Uterus (tissue), 4 donors: ENCODE measurements around the gene FAM187B. TPM values are rescaled to one million over a fixed set of nuclear protein-coding genes. Genes with fewer than 3 reads are reported as not detected.
A peak's percentile ranks its signal among the peaks of the same experiment; 100 is the strongest.

Experiments used
- DNase-seq, 2 donors: peaks; one replicate each; pipeline ENCODE4 v3.0.0-alpha.2; 2019 to 2020
- H3K27ac ChIP-seq, 2 donors: fragments of 200-600 bp; sonication (generic); 1 replicate in 1 of 2; 2 replicates in 1 of 2; pipeline ENCODE4 v1.5.1; 2016 to 2018
- H3K27me3 ChIP-seq, 2 donors: fragments of 200-600 bp; sonication (generic); one replicate each; pipeline ENCODE4 v1.5.1; 2018 to 2019; ENCODE audit warnings: control low read depth in 1 of 2
- H3K36me3 ChIP-seq, 2 donors: fragments of 200-600 bp; sonication (generic); one replicate each; pipeline ENCODE4 v1.5.1; 2019; ENCODE audit warnings: control low read depth in 1 of 2
- H3K4me1 ChIP-seq, 2 donors: fragments of 200-600 bp; sonication (generic); one replicate each; pipeline ENCODE4 v1.5.1; 2018 to 2019; ENCODE audit warnings: control low read depth in 1 of 2
- H3K4me3 ChIP-seq, 2 donors: fragments of 200-600 bp; sonication (generic); 1 replicate in 1 of 2; 2 replicates in 1 of 2; pipeline ENCODE4 v1.5.1; 2018 to 2019; ENCODE audit warnings: mild to moderate bottlenecking in 1 of 2
- H3K9me3 ChIP-seq, 2 donors: fragments of 200-600 bp; sonication (generic); one replicate each; pipeline ENCODE4 v1.5.1; 2019; ENCODE audit warnings: control low read depth in 1 of 2
- CTCF ChIP-seq, 4 experiments: fragments of 200-600 bp in 2 of 4; fragments of 450-650 bp in 2 of 4; sonication (generic) in 2 of 4; IDR thresholded peaks; one replicate each; pipeline ENCODE4 v1.5.1; 2016 to 2019; ENCODE audit warnings: antibody characterized with exemption in 4 of 4, mild to moderate bottlenecking in 2 of 4, moderate library complexity in 1 of 4
- POLR2A ChIP-seq, 2 donors: fragments of 450-650 bp; IDR thresholded peaks; one replicate each; pipeline ENCODE4 v1.6.1; 2016; ENCODE audit warnings: antibody characterized with exemption in 2 of 2, mild to moderate bottlenecking in 1 of 2, moderate library complexity in 1 of 2
- intact Hi-C: fragments of 100-400 bp; cut with DNase I; formaldehyde crosslinking; loops from one replicate; pipeline ENCODE4 v1.15.1; 2023; ENCODE audit warnings: low total_unique reads
- total RNA-seq, 4 donors: library from RNA; depleted of rRNA in 3 of 4; stranded (reverse); fragments of >200 nt in 3 of 4; gene quantifications; one replicate each; pipeline versions ENCODE4 v1.1.0 to v1.2.4, GENCODE V29; 2014 to 2023
- donor health status: DM: yes; HTN: yes; CAD: no.

Gene FAM187B
- total RNA-seq, 4 donors from 2014 or later: 0.21 TPM; not detected in 3

- H3K4me1 ChIP-seq: peaks cover 0 to 4% of the 10 kb centered on the region in 2 donors
- no peak for TF ChIP-seq POLR2A (IDR thresholded peaks at IDR 0.05)
- TF ChIP-seq CTCF (IDR thresholded peaks at IDR 0.05): no peak
- H3K27me3 ChIP-seq: no peaks in the 10 kb centered on the region
- H3K36me3 ChIP-seq: no peaks in the 10 kb centered on the region
- H3K9me3 ChIP-seq: no peaks in the 10 kb centered on the region
- no peak overlapping the region for H3K4me3 ChIP-seq
- no peak overlapping the region for H3K27ac ChIP-seq
- DNase-seq: no peak
- intact Hi-C loops: no loop called here
Observed at GRCh38 chr19:35272954-35273649, 44.6 kb upstream of the FAM187B start.

GRCh38 chr19:35272122-35272719, 43.7 kb upstream of the FAM187B start:
- H3K4me3 ChIP-seq: no peak overlapping the region
- H3K36me3 ChIP-seq: no peaks in the 10 kb centered on the region
- DNase-seq: no peak
- H3K9me3 ChIP-seq: no peaks in the 10 kb centered on the region
- TF ChIP-seq CTCF (IDR thresholded peaks at IDR 0.05) (no peak), POLR2A (IDR thresholded peaks at IDR 0.05) (no peak)
- H3K27ac ChIP-seq: no peak overlapping the region
- H3K4me1 ChIP-seq: peaks cover 0 to 4% of the 10 kb centered on the region in 2 donors
- intact Hi-C loops: no loop called here
- H3K27me3 ChIP-seq: no peaks in the 10 kb centered on the region

GRCh38 chr19:35271546-35271945, 43.0 kb upstream of the FAM187B start:
- Histone ChIP-seq H3K9me3 (no peaks in the 10 kb centered on the region), H3K4me1 (peaks cover 0 to 4% of the 10 kb centered on the region in 2 donors), H3K36me3 (no peaks in the 10 kb centered on the region), H3K4me3 (no peak overlapping the region), H3K27me3 (no peaks in the 10 kb centered on the region), H3K27ac (no peak overlapping the region)
- DNase-seq: no peak
- intact Hi-C loops: no loop called here
- TF ChIP-seq CTCF (IDR thresholded peaks at IDR 0.05): no peak
- no peak for TF ChIP-seq POLR2A (IDR thresholded peaks at IDR 0.05)

GRCh38 chr19:35270381-35270811, 41.9 kb upstream of the FAM187B start:
- H3K9me3 ChIP-seq: no peaks in the 10 kb centered on the region
- no peak for DNase-seq
- H3K4me3 ChIP-seq: no peak overlapping the region
- intact Hi-C loops: no loop called here
- H3K27me3 ChIP-seq: no peaks in the 10 kb centered on the region
- TF ChIP-seq POLR2A (IDR thresholded peaks at IDR 0.05): no peak
- H3K27ac ChIP-seq: peak overlapping the region in 1 of 2 donors; percentile 99
- no peaks in the 10 kb centered on the region for H3K36me3 ChIP-seq
- peaks cover 0 to 4% of the 10 kb centered on the region in 2 donors for H3K4me1 ChIP-seq

- peaks cover 0 to 4% of the 10 kb centered on the region in 2 donors for H3K4me1 ChIP-seq
- intact Hi-C loops: no loop called here
- H3K9me3 ChIP-seq: no peaks in the 10 kb centered on the region
- peak overlapping the region; percentile 99 for H3K27ac ChIP-seq
- DNase-seq: peak; percentile 82
- H3K36me3 ChIP-seq: no peaks in the 10 kb centered on the region
- no peaks in the 10 kb centered on the region for H3K27me3 ChIP-seq
- peak overlapping the region; percentile 74 to 83 for H3K4me3 ChIP-seq
- TF ChIP-seq POLR2A (IDR thresholded peaks at IDR 0.05) (no peak), CTCF (IDR thresholded peaks at IDR 0.05) (peak; percentile 51 to 78 (median 56))
Observed at GRCh38 chr19:35269438-35270117, 41.0 kb upstream of the FAM187B start.
